PC-9 (cell line): Measurements from ENCODE around the gene BCO2.

ENCODE experiments used
- CTCF ChIP-seq: fragments of 200-600 bp; sonication (generic); conservative IDR thresholded peaks from 2 replicates; pipeline ENCODE4 v1.6.1; 2017; ENCODE audit warnings: mixed run types, antibody characterized with exemption, mild to moderate bottlenecking, moderate library complexity
- EZH2 ChIP-seq: fragments of 200-600 bp; sonication (generic); IDR thresholded peaks from 2 replicates; pipeline ENCODE4 v1.8.0; 2017; ENCODE audit warnings: antibody characterized with exemption, low read depth

- TF ChIP-seq CTCF (no peak), EZH2 (no peak)
These were observed 91.9 kb downstream of the BCO2 start for GRCh38 chr11:112267188-112267591.
